Loucy (cell line): Measurements from ENCODE around the gene SPEM1.

Experiments used
- H2AFZ ChIP-seq: fragments of 200-600 bp; sonication (generic); 2 replicates; pipeline ENCODE4 v1.6.0; 2016; ENCODE audit warnings: antibody characterized with exemption, mild to moderate bottlenecking, low read length, moderate library complexity
- H3F3A ChIP-seq: fragments of 200-600 bp; 2 replicates; pipeline ENCODE4 v1.6.0; 2016; ENCODE audit warnings: antibody characterized with exemption, low read depth, mild to moderate bottlenecking
- H3K27me3 ChIP-seq: fragments of 200-600 bp; sonication (generic); 2 replicates; pipeline ENCODE4 v1.6.1; 2014; ENCODE audit warnings: low read length, mild to moderate bottlenecking; ENCODE audit not compliant: insufficient read depth, poor library complexity, severe bottlenecking
- H3K36me3 ChIP-seq: fragments of 200-600 bp; sonication (generic); 2 replicates; pipeline ENCODE4 v1.6.1; 2016; ENCODE audit warnings: low read length; ENCODE audit not compliant: insufficient read depth
- H3K4me1 ChIP-seq: fragments of 200-600 bp; sonication (generic); 2 replicates; pipeline ENCODE4 v1.5.1; 2014; ENCODE audit warnings: low read length, mild to moderate bottlenecking; ENCODE audit not compliant: insufficient read depth, poor library complexity, severe bottlenecking
- H3K4me2 ChIP-seq: fragments of 200-600 bp; sonication (generic); 2 replicates; pipeline ENCODE4 v1.6.0; 2014; ENCODE audit warnings: antibody characterized with exemption, low read length, low read depth, mild to moderate bottlenecking; ENCODE audit not compliant: poor library complexity, severe bottlenecking
- H3K4me3 ChIP-seq: fragments of 200-600 bp; sonication (generic); 2 replicates; pipeline ENCODE4 v1.5.1; 2014; ENCODE audit warnings: low read length, mild to moderate bottlenecking, mixed read lengths; ENCODE audit not compliant: poor library complexity, severe bottlenecking
- H3K79me2 ChIP-seq: fragments of 200-600 bp; sonication (generic); 2 replicates; pipeline ENCODE4 v1.6.1; 2014; ENCODE audit warnings: low read length; ENCODE audit not compliant: insufficient read depth
- H3K9ac ChIP-seq: fragments of 200-600 bp; sonication (generic); 2 replicates; pipeline ENCODE4 v1.6.0; 2014; ENCODE audit warnings: mild to moderate bottlenecking, low read depth, low read length, moderate library complexity; ENCODE audit not compliant: poor library complexity, severe bottlenecking
- H3K9me2 ChIP-seq: fragments of 200-600 bp; sonication (generic); replicated peaks from 2 replicates; pipeline ENCODE4 v1.6.1; 2016; ENCODE audit warnings: low read depth, low read length, mixed read lengths
- H3K9me3 ChIP-seq: fragments of 200-600 bp; sonication (generic); 2 replicates; pipeline ENCODE4 v1.6.1; 2014; ENCODE audit warnings: mild to moderate bottlenecking, antibody characterized with exemption, low read length, low read depth; ENCODE audit not compliant: insufficient read depth
- H4K20me1 ChIP-seq: fragments of 200-600 bp; sonication (generic); 2 replicates; pipeline ENCODE4 v1.6.0; 2014; ENCODE audit warnings: antibody characterized with exemption, low read length, mild to moderate bottlenecking; ENCODE audit not compliant: insufficient read depth, poor library complexity, severe bottlenecking
- CTCF ChIP-seq: fragments of 200-600 bp; sonication (generic); conservative IDR thresholded peaks from 2 replicates; pipeline ENCODE4 v1.5.1; 2014; ENCODE audit warnings: mild to moderate bottlenecking, antibody characterized with exemption, low read length
- EZH2phosphoT487 ChIP-seq: fragments of 200-600 bp; IDR thresholded peaks from 2 replicates; pipeline ENCODE4 v1.6.1; 2018; ENCODE audit warnings: antibody characterized with exemption, mild to moderate bottlenecking, moderate library complexity, borderline replicate concordance

Gene SPEM1

GRCh38 chr17:7394452-7395191 is 25.5 kb upstream of the SPEM1 start, which contains the start of gene PLSCR3:
PLSCR3 (minus strand) TSS chr17:7394525; CDS start chr17:7394110, 415 bp downstream.
- Histone ChIP-seq H3F3A (no peaks in the 10 kb centered on the region), H3K9ac (peak within 1 kb of the TSS; percentile 71), H3K4me3 (peak within 1 kb of the TSS; percentile 74), H3K27me3 (no peaks in the 10 kb centered on the region), H4K20me1 (no peaks in the 10 kb centered on the region), H3K9me2 (no peaks in the 10 kb centered on the region), H3K9me3 (no peaks in the 10 kb centered on the region), H2AFZ (peak within 1 kb of the TSS; percentile 74), H3K79me2 (no peaks in the 10 kb centered on the region), H3K4me1 (peaks cover 14% of the 10 kb centered on the region), H3K36me3 (no peaks in the 10 kb centered on the region), H3K4me2 (peak within 1 kb of the TSS; percentile 90)
- TF ChIP-seq CTCF = peak; percentile 48
- TF ChIP-seq EZH2phosphoT487 = no peak

- Histone ChIP-seq H4K20me1 (no peaks in the 10 kb centered on the region), H3K4me1 (peaks cover 14% of the 10 kb centered on the region), H3K4me3 (no peak overlapping the region), H3F3A (no peaks in the 10 kb centered on the region), H3K9me3 (no peaks in the 10 kb centered on the region), H3K9ac (no peak overlapping the region), H3K27me3 (no peaks in the 10 kb centered on the region), H3K9me2 (no peaks in the 10 kb centered on the region), H3K36me3 (no peaks in the 10 kb centered on the region), H3K4me2 (no peak overlapping the region), H3K79me2 (no peaks in the 10 kb centered on the region), H2AFZ (no peak overlapping the region)
- TF ChIP-seq CTCF = no peak
Measured at GRCh38 chr17:7396147-7396546, 24.0 kb upstream of the SPEM1 start.

- Histone ChIP-seq H4K20me1 (no peaks in the 10 kb centered on the region), H3K4me2 (no peak overlapping the region), H3K9me2 (no peaks in the 10 kb centered on the region), H3K4me1 (peaks cover 19% of the 10 kb centered on the region), H3F3A (no peaks in the 10 kb centered on the region), H2AFZ (no peak overlapping the region), H3K9me3 (no peaks in the 10 kb centered on the region), H3K27me3 (no peaks in the 10 kb centered on the region), H3K4me3 (no peak overlapping the region), H3K36me3 (no peaks in the 10 kb centered on the region), H3K79me2 (peaks cover 6% of the 10 kb centered on the region), H3K9ac (no peak overlapping the region)
- TF ChIP-seq EZH2phosphoT487 (no peak), CTCF (no peak)
Measured at GRCh38 chr17:7398612-7399011, 21.5 kb upstream of the SPEM1 start.
